ENCODE measurements around the gene MIF4GD. TPM values are rescaled to one million over a fixed set of nuclear protein-coding genes. Genes with fewer than 3 reads are reported as not detected.

MIF4GD gene
- total RNA-seq, 1 donor from 2014 or later = 5.0 TPM

GRCh38 chr17:75239214-75239613, 31.8 kb downstream of the MIF4GD start:
- Histone ChIP-seq H3K27ac (ENCODE audit: low read depth, low read length) (no peak overlapping the region), H3K4me3 (ENCODE audit: insufficient read depth, low read depth, low read length) (no peak overlapping the region), H2AFZ (ENCODE audit: low read depth, low read length) (no peak overlapping the region), H3K4me1 (ENCODE audit: insufficient read depth, low read length) (no peaks in the 10 kb centered on the region), H3K9me3 (ENCODE audit: insufficient read depth, low read depth, low read length) (no peaks in the 10 kb centered on the region), H3K36me3 (ENCODE audit: insufficient read depth, low read length) (peaks cover 43% of the 10 kb centered on the region), H4K20me1 (ENCODE audit: insufficient read depth, low read length) (peaks cover 39% of the 10 kb centered on the region), H3K4me2 (ENCODE audit: low read length) (no peak overlapping the region), H3K79me2 (ENCODE audit: insufficient read depth, low read length) (no peaks in the 10 kb centered on the region), H3K27me3 (ENCODE audit: insufficient read depth, low read length) (no peaks in the 10 kb centered on the region), H3K9ac (ENCODE audit: low read length) (no peak overlapping the region)
- FAIRE-seq = no peak
- Mint-ChIP-seq H3K36me3 (ENCODE audit: low read depth, unreplicated experiment) (peaks cover 24% of the 10 kb centered on the region), H3K4me1 (ENCODE audit: low read depth, unreplicated experiment) (peaks cover 4% of the 10 kb centered on the region), H3K27ac (ENCODE audit: unreplicated experiment) (no peak overlapping the region), H3K9me3 (ENCODE audit: unreplicated experiment) (no peaks in the 10 kb centered on the region), H3K4me3 (ENCODE audit: unreplicated experiment) (no peak overlapping the region), H3K27me3 (ENCODE audit: low read depth, unreplicated experiment) (no peaks in the 10 kb centered on the region)
- TF ChIP-seq CTCF (IDR thresholded peaks at IDR 0.05; ENCODE audit: insufficient read depth, low read depth, low read length) (no peak), EZH2 (IDR thresholded peaks at IDR 0.05; ENCODE audit: insufficient read depth, low read length) (no peak)
- DNase-seq (ENCODE audit: low read depth) = no peak

GRCh38 chr17:75238684-75239191, 32.3 kb downstream of the MIF4GD start:
- Mint-ChIP-seq H3K4me3 (ENCODE audit: unreplicated experiment) (no peak overlapping the region), H3K9me3 (ENCODE audit: unreplicated experiment) (no peaks in the 10 kb centered on the region), H3K27me3 (ENCODE audit: low read depth, unreplicated experiment) (no peaks in the 10 kb centered on the region), H3K36me3 (ENCODE audit: low read depth, unreplicated experiment) (peaks cover 20% of the 10 kb centered on the region), H3K27ac (ENCODE audit: unreplicated experiment) (no peak overlapping the region), H3K4me1 (ENCODE audit: low read depth, unreplicated experiment) (peaks cover 4% of the 10 kb centered on the region)
- TF ChIP-seq CTCF (IDR thresholded peaks at IDR 0.05; ENCODE audit: insufficient read depth, low read depth, low read length) (peak; percentile 81), EZH2 (IDR thresholded peaks at IDR 0.05; ENCODE audit: insufficient read depth, low read length) (no peak)
- H3K4me1 ChIP-seq (ENCODE audit: insufficient read depth, low read length) = no peaks in the 10 kb centered on the region
- H2AFZ ChIP-seq (ENCODE audit: low read depth, low read length) = no peak overlapping the region
- H4K20me1 ChIP-seq (ENCODE audit: insufficient read depth, low read length) = peaks cover 37% of the 10 kb centered on the region
- H3K9ac ChIP-seq (ENCODE audit: low read length) = no peak overlapping the region
- no peak overlapping the region for H3K4me3 ChIP-seq (ENCODE audit: insufficient read depth, low read depth, low read length)
- H3K36me3 ChIP-seq (ENCODE audit: insufficient read depth, low read length) = peaks cover 43% of the 10 kb centered on the region
- H3K9me3 ChIP-seq (ENCODE audit: insufficient read depth, low read depth, low read length) = no peaks in the 10 kb centered on the region
- no peaks in the 10 kb centered on the region for H3K79me2 ChIP-seq (ENCODE audit: insufficient read depth, low read length)
- no peaks in the 10 kb centered on the region for H3K27me3 ChIP-seq (ENCODE audit: insufficient read depth, low read length)
- H3K27ac ChIP-seq (ENCODE audit: low read depth, low read length) = no peak overlapping the region
- FAIRE-seq (no peak), DNase-seq (ENCODE audit: low read depth) (peak; percentile 30)
- no peak overlapping the region for H3K4me2 ChIP-seq (ENCODE audit: low read length)

- no peak overlapping the region for H3K4me3 Mint-ChIP-seq (ENCODE audit: unreplicated experiment)
- no peak overlapping the region for H3K27ac Mint-ChIP-seq (ENCODE audit: unreplicated experiment)
- H4K20me1 ChIP-seq (ENCODE audit: insufficient read depth, low read length) = peaks cover 33% of the 10 kb centered on the region
- no peak overlapping the region for H2AFZ ChIP-seq (ENCODE audit: low read depth, low read length)
- H3K36me3 Mint-ChIP-seq (ENCODE audit: low read depth, unreplicated experiment) = peaks cover 17% of the 10 kb centered on the region
- no peaks in the 10 kb centered on the region for H3K9me3 ChIP-seq (ENCODE audit: insufficient read depth, low read depth, low read length)
- no peak overlapping the region for H3K27ac ChIP-seq (ENCODE audit: low read depth, low read length)
- peaks cover 41% of the 10 kb centered on the region for H3K36me3 ChIP-seq (ENCODE audit: insufficient read depth, low read length)
- DNase-seq (ENCODE audit: low read depth) (no peak), FAIRE-seq (no peak)
- H3K79me2 ChIP-seq (ENCODE audit: insufficient read depth, low read length) = no peaks in the 10 kb centered on the region
- H3K9ac ChIP-seq (ENCODE audit: low read length) = no peak overlapping the region
- H3K27me3 Mint-ChIP-seq (ENCODE audit: low read depth, unreplicated experiment) = no peaks in the 10 kb centered on the region
- TF ChIP-seq CTCF (IDR thresholded peaks at IDR 0.05; ENCODE audit: insufficient read depth, low read depth, low read length) = no peak
- TF ChIP-seq EZH2 (IDR thresholded peaks at IDR 0.05; ENCODE audit: insufficient read depth, low read length) = no peak
- H3K9me3 Mint-ChIP-seq (ENCODE audit: unreplicated experiment) = no peaks in the 10 kb centered on the region
- H3K4me1 ChIP-seq (ENCODE audit: insufficient read depth, low read length) = no peaks in the 10 kb centered on the region
- no peak overlapping the region for H3K4me2 ChIP-seq (ENCODE audit: low read length)
- H3K4me3 ChIP-seq (ENCODE audit: insufficient read depth, low read depth, low read length) = no peak overlapping the region
- H3K27me3 ChIP-seq (ENCODE audit: insufficient read depth, low read length) = no peaks in the 10 kb centered on the region
- peaks cover 4% of the 10 kb centered on the region for H3K4me1 Mint-ChIP-seq (ENCODE audit: low read depth, unreplicated experiment)
These were observed 32.9 kb downstream of the MIF4GD start for GRCh38 chr17:75238020-75238580.
